Chondrocyte (in vitro differentiated cells): ENCODE results near the gene C7. TPM values are rescaled to one million over a fixed set of nuclear protein-coding genes. Genes with fewer than 3 reads are reported as not detected.
"Not testable (repeated sequence)": the region's sequence is repeated elsewhere in the genome, so short reads cannot be mapped to it uniquely, and the experiment has no call there.

Experiments
- DNase-seq: peaks from one replicate; pipeline ENCODE4 v3.0.0; 2021; ENCODE audit warnings: mixed read lengths, low spot score
- H3K27ac Mint-ChIP-seq: one replicate; pipeline ENCODE4 v1.8.0; 2021; ENCODE audit warnings: mild to moderate bottlenecking, moderate library complexity, mixed read lengths; ENCODE audit not compliant: unreplicated experiment
- H3K27me3 Mint-ChIP-seq: 2 replicates; pipeline ENCODE4 v1.8.0; 2021; ENCODE audit warnings: low read depth, mixed read lengths
- H3K36me3 Mint-ChIP-seq: 2 replicates; pipeline ENCODE4 v1.8.0; 2021; ENCODE audit warnings: low read depth, mixed read lengths
- H3K4me1 Mint-ChIP-seq: 2 replicates; pipeline ENCODE4 v1.8.0; 2021; ENCODE audit warnings: low read depth, mild to moderate bottlenecking, mixed read lengths
- H3K4me3 Mint-ChIP-seq: one replicate; pipeline ENCODE4 v1.8.0; 2021; ENCODE audit warnings: mild to moderate bottlenecking, moderate library complexity, mixed read lengths; ENCODE audit not compliant: unreplicated experiment
- H3K9me3 Mint-ChIP-seq: 2 replicates; pipeline ENCODE4 v1.8.0; 2021; ENCODE audit warnings: low read depth, mixed read lengths
- total RNA-seq: library from RNA; stranded (reverse); gene quantifications from 3 replicates; pipeline ENCODE4 v1.2.1, GENCODE V29; 2021
- TF ChIP-seq, protein P1 (sequence below): fragments of 200-600 bp; sonication (generic); IDR thresholded peaks from 2 replicates; pipeline ENCODE4 v1.5.0; 2021; ENCODE audit warnings: antibody characterized with exemption, mild to moderate bottlenecking, moderate library complexity

Gene C7
- total RNA-seq, 1 donor from 2014 or later, result not detected

DNA sequence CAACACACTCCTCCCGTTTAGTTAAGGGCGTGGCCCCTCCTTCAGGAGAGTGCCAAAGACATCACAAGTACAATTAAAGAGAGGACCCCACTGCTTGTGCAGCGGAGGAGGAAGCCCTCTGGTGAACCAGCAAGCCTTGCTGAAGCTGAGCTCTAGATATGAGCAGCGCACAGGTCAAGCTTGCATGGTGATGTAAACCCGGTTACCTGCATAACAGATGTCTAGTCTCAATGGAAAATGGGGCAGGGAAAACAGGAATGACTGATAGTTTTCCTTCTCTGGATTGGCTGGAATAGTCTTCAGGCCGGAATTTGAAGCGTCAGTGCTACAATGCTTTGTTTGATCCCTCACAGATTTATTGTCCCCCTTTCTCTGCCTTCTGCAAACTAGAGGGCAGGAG is 95.6 kb downstream of the C7 start:
- no peaks in the 10 kb centered on the region for H3K27me3 Mint-ChIP-seq
- H3K4me3 Mint-ChIP-seq, result no peak overlapping the region
- TF ChIP-seq, protein P1, sequence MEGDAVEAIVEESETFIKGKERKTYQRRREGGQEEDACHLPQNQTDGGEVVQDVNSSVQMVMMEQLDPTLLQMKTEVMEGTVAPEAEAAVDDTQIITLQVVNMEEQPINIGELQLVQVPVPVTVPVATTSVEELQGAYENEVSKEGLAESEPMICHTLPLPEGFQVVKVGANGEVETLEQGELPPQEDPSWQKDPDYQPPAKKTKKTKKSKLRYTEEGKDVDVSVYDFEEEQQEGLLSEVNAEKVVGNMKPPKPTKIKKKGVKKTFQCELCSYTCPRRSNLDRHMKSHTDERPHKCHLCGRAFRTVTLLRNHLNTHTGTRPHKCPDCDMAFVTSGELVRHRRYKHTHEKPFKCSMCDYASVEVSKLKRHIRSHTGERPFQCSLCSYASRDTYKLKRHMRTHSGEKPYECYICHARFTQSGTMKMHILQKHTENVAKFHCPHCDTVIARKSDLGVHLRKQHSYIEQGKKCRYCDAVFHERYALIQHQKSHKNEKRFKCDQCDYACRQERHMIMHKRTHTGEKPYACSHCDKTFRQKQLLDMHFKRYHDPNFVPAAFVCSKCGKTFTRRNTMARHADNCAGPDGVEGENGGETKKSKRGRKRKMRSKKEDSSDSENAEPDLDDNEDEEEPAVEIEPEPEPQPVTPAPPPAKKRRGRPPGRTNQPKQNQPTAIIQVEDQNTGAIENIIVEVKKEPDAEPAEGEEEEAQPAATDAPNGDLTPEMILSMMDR, result no peak

DNA sequence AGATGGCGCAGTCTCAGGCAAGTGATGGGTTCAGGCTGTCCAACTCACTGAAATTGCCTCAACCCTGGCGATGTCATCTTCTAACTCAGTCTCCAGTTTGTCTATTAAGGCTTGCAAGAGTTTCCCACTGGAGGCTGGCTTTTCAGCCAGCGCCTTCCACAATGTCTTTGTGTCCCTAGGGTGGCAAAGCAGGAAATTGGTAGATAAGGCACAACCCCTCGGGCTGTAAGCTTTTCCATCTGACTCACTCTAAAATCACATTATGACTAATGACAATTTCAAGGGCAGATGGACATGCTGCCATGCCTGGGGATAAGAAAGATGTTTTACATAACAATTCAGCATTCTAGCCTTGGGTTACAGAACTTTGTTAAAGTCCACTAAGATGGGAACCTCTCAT is 99.9 kb downstream of the C7 start:
- no peak for DNase-seq
- Mint-ChIP-seq H3K9me3 (peaks cover 7% of the 10 kb centered on the region), H3K4me1 (no peaks in the 10 kb centered on the region), H3K27ac (no peak overlapping the region), H3K27me3 (peaks cover 2% of the 10 kb centered on the region), H3K4me3 (no peak overlapping the region), H3K36me3 (no peaks in the 10 kb centered on the region)
- TF ChIP-seq, protein P1, result no peak

More for the DNA sequence above, 95.6 kb downstream of the C7 start:
- Mint-ChIP-seq H3K36me3 (no peaks in the 10 kb centered on the region), H3K27ac (no peak overlapping the region), H3K4me1 (no peaks in the 10 kb centered on the region), H3K9me3 (peaks cover 7% of the 10 kb centered on the region)
- DNase-seq, result no peak

DNA sequence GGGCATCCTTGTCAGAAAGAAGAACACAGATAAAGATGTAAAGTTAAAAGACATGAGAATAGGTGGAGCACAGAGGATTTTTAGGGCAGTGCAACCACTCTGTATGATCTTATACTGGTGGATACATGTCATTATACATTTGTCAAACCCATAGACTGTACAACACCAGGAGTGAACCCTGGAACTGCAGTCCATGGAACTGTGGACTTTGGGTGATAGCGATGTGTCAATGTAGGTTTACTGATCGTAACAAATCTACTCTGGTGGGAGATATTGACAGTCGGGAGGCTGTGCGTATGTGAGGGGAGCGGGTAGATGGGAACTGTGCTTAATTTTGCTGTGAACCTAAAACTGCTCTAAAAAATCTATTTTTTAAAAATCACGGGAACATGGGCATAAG is 101.3 kb downstream of the C7 start:
- Mint-ChIP-seq H3K27me3 (peaks cover 2% of the 10 kb centered on the region), H3K27ac (no peak overlapping the region), H3K36me3 (no peaks in the 10 kb centered on the region), H3K4me3 (no peak overlapping the region), H3K9me3 (peaks cover 3% of the 10 kb centered on the region), H3K4me1 (no peaks in the 10 kb centered on the region)
- no peak for DNase-seq
- TF ChIP-seq, protein P1, result no peak

DNA sequence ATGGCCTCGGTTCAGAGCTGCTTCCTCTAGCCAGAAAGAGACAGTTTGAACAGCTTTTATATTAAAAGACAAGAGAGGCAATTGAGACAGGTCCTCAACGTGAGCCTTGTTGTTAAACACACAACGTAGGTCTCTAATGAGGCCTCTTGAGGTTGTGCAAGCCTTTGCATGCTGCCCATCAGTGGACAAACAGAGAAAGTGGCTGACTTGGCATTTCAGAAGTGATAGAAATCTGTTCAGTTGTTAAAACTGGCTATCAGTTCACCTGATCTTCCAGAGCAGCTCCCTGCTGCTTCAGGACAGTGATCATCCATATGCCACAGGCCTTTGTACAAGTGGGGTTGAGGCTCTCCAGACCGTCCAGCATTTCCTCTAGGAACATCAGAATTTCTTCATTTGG is 103.0 kb downstream of the C7 start:
- no peaks in the 10 kb centered on the region for H3K4me1 Mint-ChIP-seq
- peaks cover 2% of the 10 kb centered on the region for H3K27me3 Mint-ChIP-seq
- peaks cover 2% of the 10 kb centered on the region for H3K9me3 Mint-ChIP-seq
- no peak overlapping the region for H3K4me3 Mint-ChIP-seq
- H3K36me3 Mint-ChIP-seq, result no peaks in the 10 kb centered on the region
- TF ChIP-seq, protein P1, result no peak
- no peak overlapping the region for H3K27ac Mint-ChIP-seq
- no peak for DNase-seq

DNA sequence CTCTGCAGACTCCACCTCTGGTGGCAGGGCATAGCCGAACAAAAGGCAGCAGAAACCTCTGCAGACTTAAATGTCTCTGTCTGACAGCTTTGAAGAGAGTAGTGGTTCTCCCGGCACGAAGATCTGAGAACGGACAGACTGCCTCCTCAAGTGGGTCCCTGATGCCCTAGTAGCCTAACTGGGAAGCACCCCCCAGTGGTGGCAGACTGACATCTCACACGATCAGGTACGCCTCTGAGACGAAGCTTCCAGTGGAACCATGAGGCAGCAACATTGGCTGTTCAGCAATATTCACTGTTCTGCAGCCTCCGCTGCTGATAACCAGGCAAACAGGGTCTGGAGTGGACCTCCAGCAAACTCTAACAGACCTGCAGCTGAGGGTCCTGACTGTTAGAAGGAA is 113.3 kb downstream of the C7 start:
- H3K27me3 Mint-ChIP-seq, H3K36me3 Mint-ChIP-seq, H3K27ac Mint-ChIP-seq, DNase-seq, H3K4me1 Mint-ChIP-seq, H3K4me3 Mint-ChIP-seq: not testable (repeated sequence)
- peaks cover 26% of the 10 kb centered on the region for H3K9me3 Mint-ChIP-seq

Other genes starting within 250 kb of the C7 start
- gene PTGER4, start 229.6 kb upstream of the C7 start, total RNA-seq, result 4.3 to 15.4 TPM (median 4.9 TPM) in 3 replicates
- gene TTC33, start 153.5 kb upstream of the C7 start, total RNA-seq, result 14.3 to 17.3 TPM (median 15.0 TPM) in 3 replicates
- gene PRKAA1, start 111.1 kb upstream of the C7 start, total RNA-seq, result 67.8 to 71.3 TPM (median 70.8 TPM) in 3 replicates
- gene RPL37, start 74.3 kb upstream of the C7 start, total RNA-seq, result 714 to 807 TPM (median 721 TPM) in 3 replicates
- gene CARD6, start 68.1 kb upstream of the C7 start, total RNA-seq, result 0.36 to 0.72 TPM (median 0.53 TPM) in 3 replicates
- not detected in 3 replicates for gene MROH2B, start 161.8 kb downstream of the C7 start, total RNA-seq